SK-N-SH treated with all-trans-retinoic acid at 6 μM for 48 hours (cell line): ENCODE data around the gene PRSS53.

Experiments
- BACH2 ChIP-seq: fragments of 250-450 bp; sonication (Bioruptor Pico); IDR thresholded peaks from 2 replicates; pipeline ENCODE4 v1.9.0; 2021; ENCODE audit warnings: mild to moderate bottlenecking, borderline replicate concordance
- CSDC2 ChIP-seq: fragments of 250-450 bp; sonication (Bioruptor Pico); IDR thresholded peaks from 2 replicates; pipeline ENCODE4 v1.5.0; 2020; ENCODE audit warnings: mild to moderate bottlenecking, moderate library complexity
- ESRRG ChIP-seq: fragments of 250-450 bp; sonication (Bioruptor Pico); IDR thresholded peaks from 2 replicates; pipeline ENCODE4 v1.6.1; 2021; ENCODE audit warnings: mild to moderate bottlenecking
- GLIS3 ChIP-seq: fragments of 250-450 bp; sonication (Bioruptor Pico); IDR thresholded peaks from 2 replicates; pipeline ENCODE4 v1.5.0; 2020; ENCODE audit warnings: mild to moderate bottlenecking, moderate library complexity
- ISL1 ChIP-seq: fragments of 250-450 bp; sonication (Bioruptor Pico); IDR thresholded peaks from 2 replicates; pipeline ENCODE4 v2.1.2; 2022; ENCODE audit warnings: mild to moderate bottlenecking, moderate library complexity
- OSR1 ChIP-seq: fragments of 250-450 bp; sonication (Bioruptor Pico); IDR thresholded peaks from 2 replicates; pipeline ENCODE4 v1.8.0; 2022; ENCODE audit warnings: moderate library complexity, mild to moderate bottlenecking, inconsistent platforms
- PPARA ChIP-seq: fragments of 250-450 bp; sonication (Bioruptor Pico); IDR thresholded peaks from 2 replicates; pipeline ENCODE4 v1.5.0; 2020; ENCODE audit warnings: mild to moderate bottlenecking, borderline replicate concordance
- SNAI2 ChIP-seq: fragments of 250-450 bp; sonication (Bioruptor Pico); IDR thresholded peaks from 2 replicates; pipeline ENCODE4 v1.5.0; 2020; ENCODE audit warnings: mild to moderate bottlenecking, moderate library complexity
- TSHZ2 ChIP-seq: fragments of 250-450 bp; sonication (Bioruptor Pico); IDR thresholded peaks from 2 replicates; pipeline ENCODE4 v1.5.0; 2020; ENCODE audit warnings: mild to moderate bottlenecking, moderate library complexity
- ZFP30 ChIP-seq: fragments of 450-650 bp; formaldehyde crosslinking; IDR thresholded peaks from 2 replicates; pipeline ENCODE4 v1.5.0; 2022; ENCODE audit warnings: mild to moderate bottlenecking, moderate library complexity
- ZNF565 ChIP-seq: fragments of 450-650 bp; formaldehyde crosslinking; conservative IDR thresholded peaks from 2 replicates; pipeline ENCODE4 v1.5.0; 2020; ENCODE audit warnings: low read depth, mild to moderate bottlenecking, moderate library complexity
- TF ChIP-seq, protein P1 (sequence below): fragments of 250-450 bp; sonication (Bioruptor Pico); IDR thresholded peaks from 2 replicates; pipeline ENCODE4 v1.8.0; 2021; ENCODE audit warnings: low read depth, mild to moderate bottlenecking, moderate library complexity, borderline replicate concordance

DNA sequence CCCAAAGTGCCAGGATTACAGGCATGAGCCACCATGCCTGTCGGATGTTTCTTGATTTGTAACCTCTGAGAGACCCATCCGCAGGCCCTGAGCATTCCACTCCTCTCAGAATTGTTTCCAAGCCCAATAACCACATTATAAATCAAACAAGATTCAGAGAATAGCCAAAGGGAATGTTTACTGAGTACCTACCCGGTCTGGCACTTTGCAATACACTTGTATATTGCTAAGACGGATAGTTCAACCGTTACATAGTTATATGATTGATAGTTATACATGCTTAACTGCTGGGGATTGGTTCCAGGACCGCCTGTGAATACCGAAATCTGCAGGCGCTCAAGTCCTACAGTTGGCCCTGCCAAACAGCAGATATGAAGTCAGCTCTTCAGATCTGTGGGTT lies 25.7 kb upstream of the PRSS53 start:
- TF ChIP-seq, protein P1, sequence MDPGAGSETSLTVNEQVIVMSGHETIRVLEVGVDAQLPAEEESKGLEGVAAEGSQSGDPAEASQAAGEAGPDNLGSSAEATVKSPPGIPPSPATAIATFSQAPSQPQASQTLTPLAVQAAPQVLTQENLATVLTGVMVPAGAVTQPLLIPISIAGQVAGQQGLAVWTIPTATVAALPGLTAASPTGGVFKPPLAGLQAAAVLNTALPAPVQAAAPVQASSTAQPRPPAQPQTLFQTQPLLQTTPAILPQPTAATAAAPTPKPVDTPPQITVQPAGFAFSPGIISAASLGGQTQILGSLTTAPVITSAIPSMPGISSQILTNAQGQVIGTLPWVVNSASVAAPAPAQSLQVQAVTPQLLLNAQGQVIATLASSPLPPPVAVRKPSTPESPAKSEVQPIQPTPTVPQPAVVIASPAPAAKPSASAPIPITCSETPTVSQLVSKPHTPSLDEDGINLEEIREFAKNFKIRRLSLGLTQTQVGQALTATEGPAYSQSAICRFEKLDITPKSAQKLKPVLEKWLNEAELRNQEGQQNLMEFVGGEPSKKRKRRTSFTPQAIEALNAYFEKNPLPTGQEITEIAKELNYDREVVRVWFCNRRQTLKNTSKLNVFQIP (CRISPR knock-in tag), result no peak
- TF ChIP-seq SNAI2 (CRISPR knock-in tag), result no peak
- no peak for TF ChIP-seq GLIS3
- TF ChIP-seq BACH2 (CRISPR knock-in tag), result no peak
- no peak for TF ChIP-seq OSR1 (CRISPR knock-in tag)
- TF ChIP-seq ESRRG, result no peak
- no peak for TF ChIP-seq PPARA (CRISPR knock-in tag)
- TF ChIP-seq CSDC2 (CRISPR knock-in tag), result no peak
- no peak for TF ChIP-seq ISL1 (CRISPR knock-in tag)
- TF ChIP-seq TSHZ2 (CRISPR knock-in tag), result no peak
- TF ChIP-seq ZNF565 (CRISPR knock-in tag), result no peak
- TF ChIP-seq ZFP30, result no peak
